Measurements from ENCODE around the gene JKAMP. TPM values are rescaled to one million over a fixed set of nuclear protein-coding genes. Genes with fewer than 3 reads are reported as not detected.

JKAMP gene
- total and polyA plus RNA-seq, 2 donors from 2014 or later = 40.4 to 48.3 TPM

GRCh38 chr14:59450716-59451115 lies 33.6 kb upstream of the JKAMP start:
- intact Hi-C loops (cut with DNase I) = no loop called here
- H3K4me3 ChIP-seq (ENCODE audit: low read length in 3 of 3) = no peak overlapping the region
- H3K4me1 ChIP-seq (ENCODE audit: control insufficient read depth in 2 of 3, insufficient read depth in 2 of 3, low read depth in 1 of 3, low read length in 3 of 3) = no peaks in the 10 kb centered on the region
- H3K9me3 ChIP-seq (ENCODE audit: control insufficient read depth in 2 of 3, insufficient read depth in 1 of 3, low read length in 3 of 3) = no peaks in the 10 kb centered on the region
- no peak overlapping the region for H3K9ac ChIP-seq (ENCODE audit: low read length in 3 of 3)
- DNase-seq (no peak), FAIRE-seq (no peak)
- peaks cover 0 to 7% (median 2%) of the 10 kb centered on the region in 3 donors for H3K36me3 ChIP-seq (ENCODE audit: control insufficient read depth in 2 of 3, insufficient read depth in 3 of 3, low read length in 3 of 3)
- no peak overlapping the region for H3K27ac ChIP-seq (ENCODE audit: low read depth in 2 of 2, low read length in 2 of 2)
- H3K27me3 ChIP-seq (ENCODE audit: control insufficient read depth, insufficient read depth, low read length) = no peaks in the 10 kb centered on the region
- TF ChIP-seq CTCF (IDR thresholded peaks at IDR 0.05; ENCODE audit: borderline replicate concordance, extremely low read depth, insufficient read depth) = no peak

GRCh38 chr14:59451849-59452248 lies 32.5 kb upstream of the JKAMP start:
- no peak overlapping the region for H3K27ac ChIP-seq (ENCODE audit: low read depth in 2 of 2, low read length in 2 of 2)
- FAIRE-seq (no peak), DNase-seq (no peak)
- no peak for TF ChIP-seq CTCF (IDR thresholded peaks at IDR 0.05; ENCODE audit: borderline replicate concordance, extremely low read depth, insufficient read depth)
- H3K9ac ChIP-seq (ENCODE audit: low read length in 3 of 3) = no peak overlapping the region
- H3K4me3 ChIP-seq (ENCODE audit: low read length in 3 of 3) = no peak overlapping the region
- peaks cover 0 to 7% (median 2%) of the 10 kb centered on the region in 3 donors for H3K36me3 ChIP-seq (ENCODE audit: control insufficient read depth in 2 of 3, insufficient read depth in 3 of 3, low read length in 3 of 3)
- intact Hi-C loops (cut with DNase I) = no loop called here
- H3K4me1 ChIP-seq (ENCODE audit: control insufficient read depth in 2 of 3, insufficient read depth in 2 of 3, low read depth in 1 of 3, low read length in 3 of 3) = no peaks in the 10 kb centered on the region
- H3K9me3 ChIP-seq (ENCODE audit: control insufficient read depth in 2 of 3, insufficient read depth in 1 of 3, low read length in 3 of 3) = no peaks in the 10 kb centered on the region
- no peaks in the 10 kb centered on the region for H3K27me3 ChIP-seq (ENCODE audit: control insufficient read depth, insufficient read depth, low read length)

GRCh38 chr14:59454139-59454538 lies 30.2 kb upstream of the JKAMP start:
- FAIRE-seq = no peak
- TF ChIP-seq CTCF (IDR thresholded peaks at IDR 0.05; ENCODE audit: borderline replicate concordance, extremely low read depth, insufficient read depth) = no peak

GRCh38 chr14:59455411-59455810 lies 28.9 kb upstream of the JKAMP start:
- Histone ChIP-seq H3K36me3 (ENCODE audit: control insufficient read depth in 2 of 3, insufficient read depth in 3 of 3, low read length in 3 of 3) (peaks cover 0 to 13% (median 3%) of the 10 kb centered on the region in 3 donors), H3K9ac (ENCODE audit: low read length in 3 of 3) (no peak overlapping the region), H3K27me3 (ENCODE audit: control insufficient read depth, insufficient read depth, low read length) (no peaks in the 10 kb centered on the region), H3K27ac (ENCODE audit: low read depth in 2 of 2, low read length in 2 of 2) (no peak overlapping the region), H3K9me3 (ENCODE audit: control insufficient read depth in 2 of 3, insufficient read depth in 1 of 3, low read length in 3 of 3) (no peaks in the 10 kb centered on the region), H3K4me1 (ENCODE audit: control insufficient read depth in 2 of 3, insufficient read depth in 2 of 3, low read depth in 1 of 3, low read length in 3 of 3) (no peaks in the 10 kb centered on the region), H3K4me3 (ENCODE audit: low read length in 3 of 3) (no peak overlapping the region)
- DNase-seq (no peak), FAIRE-seq (no peak)
- intact Hi-C loops (cut with DNase I) = no loop called here
- no peak for TF ChIP-seq CTCF (IDR thresholded peaks at IDR 0.05; ENCODE audit: borderline replicate concordance, extremely low read depth, insufficient read depth)

More at GRCh38 chr14:59454139-59454538, 30.2 kb upstream of the JKAMP start:
- H3K4me3 ChIP-seq (ENCODE audit: low read length in 3 of 3) = no peak overlapping the region
- H3K9me3 ChIP-seq (ENCODE audit: control insufficient read depth in 2 of 3, insufficient read depth in 1 of 3, low read length in 3 of 3) = no peaks in the 10 kb centered on the region
- H3K36me3 ChIP-seq (ENCODE audit: control insufficient read depth in 2 of 3, insufficient read depth in 3 of 3, low read length in 3 of 3) = peaks cover 0 to 13% (median 3%) of the 10 kb centered on the region in 3 donors
- H3K27ac ChIP-seq (ENCODE audit: low read depth in 2 of 2, low read length in 2 of 2) = no peak overlapping the region
- no peaks in the 10 kb centered on the region for H3K27me3 ChIP-seq (ENCODE audit: control insufficient read depth, insufficient read depth, low read length)
- no peak overlapping the region for H3K9ac ChIP-seq (ENCODE audit: low read length in 3 of 3)
- intact Hi-C loops (cut with DNase I) = no loop called here
- no peaks in the 10 kb centered on the region for H3K4me1 ChIP-seq (ENCODE audit: control insufficient read depth in 2 of 3, insufficient read depth in 2 of 3, low read depth in 1 of 3, low read length in 3 of 3)
- DNase-seq = no peak

Measured in kidney (tissue), 14 donors.